ENCODE results near the gene IKZF2.
"Not testable (repeated sequence)": the region's sequence is repeated elsewhere in the genome, so short reads cannot be mapped to it uniquely, and the experiment has no call there.

IKZF2 gene

DNA sequence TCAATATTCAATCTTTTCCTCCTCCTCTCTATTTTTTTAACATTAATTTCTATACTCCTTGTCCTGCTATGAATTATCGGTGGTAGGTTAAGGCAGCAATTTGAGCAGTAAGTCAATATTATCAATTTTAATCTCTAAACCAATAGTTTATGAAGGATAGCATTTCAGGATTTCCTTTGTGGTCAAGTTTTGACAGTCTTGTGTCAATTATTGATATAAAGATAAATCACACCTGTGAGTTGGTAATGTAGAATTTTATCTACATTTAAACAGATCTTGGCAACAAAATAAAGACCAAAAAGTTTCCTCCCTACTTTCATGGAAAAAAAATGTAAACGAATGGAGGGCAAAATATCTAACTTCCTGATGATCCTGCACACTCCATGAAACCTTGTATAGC lies 87.3 kb downstream of the IKZF2 start:
- in situ Hi-C loops (cut with MboI; ENCODE audit: low sequenced_read_pairs) = no loop called here

DNA sequence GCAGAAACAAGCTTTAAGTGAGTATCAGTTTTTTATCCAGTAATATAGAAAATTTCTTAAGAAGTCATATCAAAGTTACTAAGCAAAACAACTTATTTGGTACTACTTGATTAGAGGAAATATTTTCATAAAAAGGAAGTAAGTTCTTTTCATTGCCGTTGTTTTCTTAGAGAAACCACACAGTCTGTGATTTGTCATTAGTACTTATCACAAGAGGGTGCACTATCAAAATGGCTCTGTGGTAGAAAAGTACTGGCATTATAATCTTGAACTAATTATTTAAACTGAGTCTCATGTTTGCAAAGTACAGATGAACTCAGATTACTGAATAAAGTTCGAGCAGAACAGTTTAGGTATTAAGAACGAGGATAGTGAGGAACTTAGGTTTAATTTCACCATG lies 93.4 kb downstream of the IKZF2 start:
- in situ Hi-C loops (cut with MboI; ENCODE audit: low sequenced_read_pairs) = no loop called here

DNA sequence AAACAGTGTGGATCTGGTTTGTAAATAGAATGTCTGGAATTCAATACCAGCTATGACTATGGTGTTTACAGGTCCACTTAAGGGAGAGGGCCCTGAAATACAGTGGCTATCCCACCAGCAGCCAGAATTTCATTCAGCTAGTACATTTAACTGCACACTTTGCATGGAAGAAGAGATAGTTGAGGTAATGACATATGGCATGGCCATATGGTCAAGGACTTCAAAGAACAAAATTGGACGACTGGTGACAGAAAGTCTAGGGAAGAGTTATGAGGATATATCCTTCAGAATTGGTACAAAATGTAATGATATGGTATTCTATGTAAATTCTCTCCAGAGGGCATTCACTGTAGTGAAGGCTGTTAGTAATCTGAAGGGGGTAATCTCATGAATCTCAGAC lies 105.0 kb downstream of the IKZF2 start:
- in situ Hi-C loops (cut with MboI; ENCODE audit: low sequenced_read_pairs) = no loop called here

DNA sequence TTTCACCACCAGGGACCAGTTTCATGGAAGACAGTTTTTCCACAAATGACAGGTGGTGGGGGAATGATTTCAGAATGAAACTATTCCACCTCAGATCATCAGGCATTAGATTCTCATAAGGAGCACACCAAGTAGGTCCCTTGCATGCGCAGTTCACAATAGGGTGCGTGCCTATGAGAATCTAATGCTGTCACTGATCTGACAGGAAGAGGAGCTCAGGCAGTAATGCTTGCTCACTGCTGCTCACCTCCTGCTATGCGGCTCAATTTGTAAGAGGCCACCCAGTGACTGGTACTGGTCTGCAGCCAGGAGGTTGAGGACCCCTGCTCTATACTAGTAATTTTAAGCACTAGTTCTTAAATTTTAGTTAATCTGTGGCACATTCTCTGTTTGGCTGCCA lies 107.8 kb downstream of the IKZF2 start:
- in situ Hi-C loops (cut with MboI; ENCODE audit: low sequenced_read_pairs) = no loop called here

DNA sequence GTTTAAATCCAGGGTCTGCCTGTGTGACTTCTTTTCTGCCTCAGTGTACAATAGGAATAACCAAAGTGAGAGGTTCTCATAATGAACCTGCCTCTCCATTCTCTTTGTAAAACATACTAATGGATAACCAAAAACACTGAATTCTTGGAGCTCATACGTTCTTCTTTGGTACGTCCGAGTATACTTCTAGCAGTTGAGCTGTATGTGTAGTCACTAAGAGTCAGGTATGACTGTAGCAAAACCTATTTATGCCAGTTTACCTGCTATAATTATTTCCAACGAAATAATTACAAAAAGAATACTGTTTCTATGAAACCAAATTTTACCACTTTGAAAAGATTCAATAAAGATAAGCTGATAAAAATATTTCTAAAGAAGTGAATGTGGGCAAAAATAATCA lies 109.2 kb downstream of the IKZF2 start:
- in situ Hi-C loops (cut with MboI; ENCODE audit: low sequenced_read_pairs) = no loop called here

DNA sequence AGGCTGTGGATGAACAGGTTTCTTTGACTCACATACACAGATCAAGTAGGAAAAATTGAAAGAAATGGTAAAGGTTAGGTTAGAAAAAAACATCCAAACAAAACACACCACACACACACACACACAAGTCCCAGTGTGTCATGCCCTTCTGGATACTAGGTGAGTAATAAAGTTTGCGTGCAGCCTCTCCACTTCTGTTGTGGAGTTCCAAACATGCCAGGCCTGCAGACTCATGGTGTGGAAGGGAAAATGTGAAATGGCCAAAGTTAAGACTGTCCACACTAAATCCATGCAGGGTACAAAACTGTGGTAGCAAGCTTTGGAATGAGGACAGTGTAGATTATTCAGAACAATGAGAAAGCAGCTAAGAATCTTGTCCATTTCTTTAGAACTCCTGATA lies 114.6 kb downstream of the IKZF2 start:
- in situ Hi-C loops (cut with MboI; ENCODE audit: low sequenced_read_pairs) = no loop called here

DNA sequence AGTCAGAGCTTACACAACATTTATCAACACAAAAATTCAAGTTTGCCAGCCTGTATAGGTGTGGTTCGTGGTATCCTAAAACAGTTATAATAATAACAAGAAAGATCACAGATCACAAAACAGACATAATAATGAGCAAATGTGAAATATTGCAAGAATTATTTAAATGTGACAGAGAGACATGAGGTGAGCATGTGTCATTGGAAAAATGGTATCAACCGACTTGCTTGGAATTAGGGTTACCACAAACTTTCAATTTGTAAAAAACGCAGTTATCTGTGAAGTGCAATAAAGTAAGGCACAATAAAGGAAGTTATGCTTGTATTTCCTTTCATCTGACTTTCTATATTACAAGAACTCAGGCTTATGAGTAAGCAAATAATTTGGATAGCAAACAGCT lies 116.8 kb downstream of the IKZF2 start:
- in situ Hi-C loops (cut with MboI; ENCODE audit: low sequenced_read_pairs) = no loop called here

DNA sequence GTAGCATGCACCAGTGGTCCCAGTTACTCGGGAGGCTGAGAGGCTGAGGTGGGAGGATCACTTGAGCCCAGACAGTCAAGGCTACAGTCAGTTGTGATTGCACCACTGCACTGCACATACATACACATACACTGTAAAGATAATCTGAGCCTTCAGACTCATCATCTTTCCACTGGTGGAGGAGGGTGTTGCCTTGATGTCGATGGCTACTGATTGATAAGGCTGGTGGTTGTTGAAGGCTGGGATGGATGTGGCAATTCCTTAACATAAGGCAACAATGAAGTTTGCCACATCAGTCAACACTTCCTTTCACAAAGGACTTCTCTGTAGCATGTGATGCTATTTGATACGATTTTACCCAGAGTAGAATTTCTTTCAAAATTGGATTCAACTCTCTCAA lies 118.8 kb downstream of the IKZF2 start:
- in situ Hi-C loops (cut with MboI; ENCODE audit: low sequenced_read_pairs) = no loop called here

DNA sequence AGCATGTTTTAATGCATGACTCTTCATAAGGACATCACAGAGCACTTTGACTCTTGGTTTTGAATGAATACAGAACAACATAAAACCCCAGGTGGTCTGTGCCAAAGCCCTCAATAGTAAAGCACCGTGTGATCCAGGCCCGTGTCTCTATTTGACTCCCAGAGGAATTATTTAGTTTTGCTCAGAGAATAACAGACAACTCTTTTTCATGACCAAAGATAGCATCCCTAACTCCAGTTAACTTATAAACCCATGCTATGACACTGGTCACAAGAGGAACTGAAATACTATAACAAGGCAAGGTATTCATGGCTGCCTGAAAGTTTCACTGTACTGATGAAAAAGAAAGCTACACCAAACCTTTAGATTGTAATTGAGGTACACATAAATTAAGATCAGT lies 128.4 kb downstream of the IKZF2 start:
- in situ Hi-C loops (cut with MboI; ENCODE audit: low sequenced_read_pairs) = no loop called here

DNA sequence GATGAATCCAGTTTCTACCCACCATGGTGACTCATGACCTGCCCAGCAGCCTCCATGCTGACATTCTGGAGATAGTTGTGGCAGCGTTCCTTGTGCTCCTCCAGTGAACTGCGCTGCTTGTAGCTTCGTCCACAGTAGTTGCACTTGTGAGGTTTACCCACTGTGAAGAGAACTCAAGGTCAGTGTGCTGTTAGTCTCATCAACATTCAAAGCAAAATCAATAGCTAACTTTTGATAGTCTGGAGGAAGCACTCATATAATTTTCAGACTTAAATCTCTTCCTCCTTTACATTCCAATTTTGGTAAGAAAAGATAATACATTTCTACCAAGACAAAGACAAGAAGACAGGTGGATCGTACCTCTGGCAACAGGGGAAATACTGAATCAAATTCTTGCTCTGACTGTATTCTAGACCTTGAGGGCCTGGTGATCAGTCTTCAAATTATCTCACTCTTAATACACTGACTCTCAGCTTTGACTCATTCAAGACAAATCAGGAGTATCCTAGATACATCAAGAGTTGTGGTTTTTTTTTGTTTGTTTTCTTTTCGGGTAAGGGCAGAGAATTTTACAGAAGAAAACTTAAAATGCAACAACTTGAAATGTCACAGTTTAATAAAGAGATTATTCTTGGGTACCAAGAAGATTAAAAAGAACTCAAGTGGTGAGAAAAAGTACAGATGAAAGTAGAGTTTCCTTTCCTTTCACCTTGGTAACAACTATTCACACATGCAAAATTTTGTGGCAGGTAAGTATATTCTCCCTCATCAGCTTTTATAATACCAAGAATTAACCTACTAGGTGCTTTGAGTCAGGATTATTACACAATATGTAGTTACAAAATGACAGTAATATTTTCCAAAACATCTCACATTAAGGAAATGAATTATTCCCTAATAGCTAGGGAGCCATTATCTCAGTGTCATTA lies 129.2 kb downstream of the IKZF2 start:
- in situ Hi-C loops (cut with MboI; ENCODE audit: low sequenced_read_pairs) = no loop called here

DNA sequence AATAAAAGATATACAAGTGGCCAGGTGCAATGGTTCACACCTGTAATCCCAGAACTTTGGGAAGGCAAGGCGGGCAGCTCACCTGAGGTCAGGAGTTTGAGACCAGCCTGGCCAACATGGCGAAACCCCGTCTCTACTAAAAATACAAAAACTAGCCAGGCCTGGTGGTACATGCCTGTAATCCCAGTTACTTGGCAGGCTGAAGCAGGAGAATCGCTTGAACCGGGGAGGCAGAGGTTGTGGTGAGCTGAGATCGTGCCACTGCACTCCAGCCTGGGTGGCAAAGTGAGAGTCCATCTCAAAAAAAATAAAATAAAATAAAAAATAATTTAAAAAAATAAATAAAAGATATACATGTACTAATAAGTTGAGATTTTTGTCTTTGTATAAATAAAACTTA lies 130.5 kb downstream of the IKZF2 start:
- in situ Hi-C loops (cut with MboI; ENCODE audit: low sequenced_read_pairs) = not testable (repeated sequence)

DNA sequence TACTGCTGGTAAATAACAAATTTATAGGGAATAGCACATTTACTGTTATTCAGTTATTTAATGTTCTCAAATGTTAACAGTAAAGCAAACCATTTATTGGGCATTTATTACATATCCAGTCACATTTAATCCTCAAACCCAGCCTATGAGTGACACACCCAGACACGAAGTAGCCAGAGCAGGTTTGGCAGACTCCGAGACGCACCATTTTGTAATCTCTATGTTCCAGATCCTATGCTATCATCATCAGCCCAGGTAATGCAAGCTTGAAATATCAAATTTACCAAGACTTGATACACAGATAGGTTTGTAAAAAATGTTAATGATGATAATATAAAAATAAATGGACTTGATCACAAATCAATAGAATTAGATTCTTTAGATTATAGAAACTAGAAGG lies 131.1 kb downstream of the IKZF2 start:
- in situ Hi-C loops (cut with MboI; ENCODE audit: low sequenced_read_pairs) = no loop called here

DNA sequence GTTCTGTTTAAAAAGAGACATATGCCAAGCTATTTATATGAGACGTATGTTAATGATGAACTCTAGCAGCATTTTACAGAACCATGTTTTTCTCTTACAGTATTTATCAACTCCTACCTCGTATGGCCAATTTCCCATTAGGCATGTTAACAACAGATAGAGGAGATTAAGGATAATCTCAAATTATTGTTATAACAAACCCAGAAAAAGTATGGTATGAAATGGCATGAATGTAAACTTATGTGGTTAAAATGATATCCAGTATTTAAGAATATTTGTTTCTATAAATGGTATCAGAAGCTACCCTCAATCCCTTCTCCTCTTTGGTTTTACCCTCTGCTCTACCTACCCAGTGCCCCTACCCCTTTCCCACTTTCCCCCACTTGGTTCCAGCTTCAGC lies 132.0 kb downstream of the IKZF2 start:
- in situ Hi-C loops (cut with MboI; ENCODE audit: low sequenced_read_pairs) = no loop called here

DNA sequence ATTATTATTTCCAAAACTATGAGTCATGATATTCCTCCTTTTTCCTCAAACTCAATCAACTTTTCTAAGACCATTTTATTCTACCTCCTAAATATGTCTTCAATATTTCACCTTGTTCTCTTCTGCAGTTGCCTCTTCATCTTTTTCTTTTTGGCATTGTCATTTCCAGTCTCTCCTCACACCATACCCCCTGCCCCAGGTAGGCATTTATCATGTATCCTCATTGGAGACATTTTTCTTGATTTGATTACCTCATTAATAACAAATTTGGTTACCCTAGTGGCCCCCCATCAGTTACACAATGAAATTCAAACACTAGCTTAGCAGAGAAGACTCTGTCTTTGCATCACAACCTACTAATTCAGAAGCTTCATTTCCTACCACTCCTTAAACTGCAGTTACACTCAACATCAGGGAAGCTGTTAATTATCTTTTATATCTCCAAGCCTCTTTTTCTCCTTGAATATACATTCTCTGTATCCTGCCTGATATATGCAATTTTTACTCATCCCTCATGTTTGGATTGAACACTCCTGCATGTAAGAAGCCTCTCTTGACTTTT lies 133.0 kb downstream of the IKZF2 start:
- in situ Hi-C loops (cut with MboI; ENCODE audit: low sequenced_read_pairs) = no loop called here

DNA sequence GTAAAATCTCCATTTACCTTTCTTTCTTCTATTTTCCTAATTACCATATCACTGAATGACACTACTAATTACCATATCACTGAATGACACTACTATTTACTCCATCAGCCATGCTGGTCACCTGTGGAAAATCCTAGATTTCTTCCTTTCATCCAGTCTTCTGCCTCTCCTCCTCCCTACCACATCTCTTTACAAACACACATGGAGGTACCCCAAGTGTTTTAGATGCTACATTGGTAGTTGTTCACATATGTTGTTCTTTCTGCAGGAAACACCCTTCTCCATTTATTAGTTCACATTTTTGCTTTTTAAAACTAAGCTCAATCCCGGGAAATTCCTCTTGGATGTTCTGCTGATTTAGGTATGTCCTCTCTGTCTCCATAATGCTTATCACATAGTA lies 134.0 kb downstream of the IKZF2 start:
- in situ Hi-C loops (cut with MboI; ENCODE audit: low sequenced_read_pairs) = no loop called here

DNA sequence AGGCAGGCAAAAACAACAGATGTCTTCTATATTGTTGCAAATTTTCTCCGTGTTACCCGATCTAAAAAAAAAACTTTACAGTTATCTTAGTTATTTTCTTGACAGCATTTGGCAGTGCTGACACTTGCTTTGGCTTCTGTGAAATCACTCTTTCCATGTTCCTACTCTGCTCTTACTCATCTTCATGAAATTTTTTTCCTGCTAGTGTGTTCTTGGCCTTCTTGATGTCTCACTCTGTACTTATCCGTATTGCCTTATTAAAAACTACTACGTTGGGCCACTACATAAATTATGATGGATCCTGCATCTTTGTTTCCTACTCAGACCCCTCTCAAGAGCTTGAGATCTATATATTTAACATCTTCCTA lies 134.4 kb downstream of the IKZF2 start:
- in situ Hi-C loops (cut with MboI; ENCODE audit: low sequenced_read_pairs) = no loop called here

DNA sequence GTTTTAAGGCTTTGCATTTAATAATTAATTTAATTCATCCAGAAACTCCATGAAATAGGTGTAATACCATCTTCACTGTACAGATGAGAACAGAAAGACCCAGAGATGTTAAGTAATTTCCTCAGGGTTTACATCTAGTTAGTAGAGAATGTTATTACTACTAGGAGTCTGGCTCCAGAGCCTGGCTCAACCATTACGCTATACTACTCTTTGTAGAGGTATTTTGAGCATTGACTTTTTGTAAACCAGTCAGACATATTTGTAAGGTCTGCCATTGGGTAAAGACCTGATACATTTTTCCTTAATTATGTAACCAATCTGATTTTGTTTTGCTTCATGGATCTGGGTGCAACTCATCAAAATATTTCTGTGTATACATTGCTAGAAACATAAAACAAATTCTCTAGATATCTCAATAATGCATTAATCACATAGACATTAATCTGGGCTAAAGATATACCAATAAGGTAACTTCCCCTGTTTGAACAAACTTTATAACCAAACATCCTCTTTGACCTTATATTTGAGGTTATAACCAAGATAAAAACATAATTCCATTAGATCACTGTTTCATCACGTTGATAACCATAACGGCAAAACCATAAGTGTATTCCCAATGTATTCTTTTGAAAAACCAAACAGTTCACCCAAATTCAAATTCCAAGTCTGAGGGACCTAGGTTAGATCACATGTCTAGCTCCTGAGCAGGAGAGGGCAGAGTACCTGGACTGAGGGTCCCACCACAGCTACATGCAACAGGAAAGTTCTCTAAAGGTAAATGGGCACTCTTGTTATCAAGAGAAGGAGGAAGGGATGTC lies 135.0 kb downstream of the IKZF2 start:
- in situ Hi-C loops (cut with MboI; ENCODE audit: low sequenced_read_pairs) = no loop called here

DNA sequence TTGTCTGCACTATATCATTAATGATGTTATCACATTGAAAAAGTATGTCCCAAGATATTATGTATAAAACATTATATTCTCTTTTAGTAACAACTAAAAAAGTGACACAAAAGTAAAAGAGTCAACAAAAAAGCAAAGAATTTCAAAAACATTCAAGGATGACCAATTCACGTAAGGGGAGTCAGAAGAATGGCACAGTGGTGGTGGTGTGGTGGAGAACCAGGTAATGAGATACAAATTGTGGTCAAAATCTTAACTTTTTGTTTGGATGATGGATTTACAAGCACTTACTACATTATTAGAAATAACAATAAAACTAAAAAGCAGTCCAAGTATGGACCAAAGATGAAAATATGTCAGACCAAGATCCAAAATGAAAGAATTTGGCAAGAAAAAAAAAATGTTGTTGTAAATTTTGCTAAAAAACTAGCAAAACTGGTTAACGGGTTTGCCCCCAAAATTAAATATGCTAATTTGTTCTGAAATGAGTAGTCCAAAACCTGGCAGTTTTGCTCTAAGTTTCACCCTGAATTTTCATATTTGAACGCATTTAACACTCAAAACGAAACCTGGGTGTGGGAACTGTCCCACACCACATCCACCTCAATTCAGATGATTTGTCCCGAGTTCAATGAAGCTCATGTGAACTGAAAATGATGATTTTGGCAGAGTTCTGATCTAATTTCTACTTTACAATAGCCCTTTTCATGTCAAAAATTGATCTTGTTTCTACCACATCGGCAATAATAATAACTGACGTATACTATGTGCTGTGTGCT lies 135.8 kb downstream of the IKZF2 start:
- in situ Hi-C loops (cut with MboI; ENCODE audit: low sequenced_read_pairs) = no loop called here

DNA sequence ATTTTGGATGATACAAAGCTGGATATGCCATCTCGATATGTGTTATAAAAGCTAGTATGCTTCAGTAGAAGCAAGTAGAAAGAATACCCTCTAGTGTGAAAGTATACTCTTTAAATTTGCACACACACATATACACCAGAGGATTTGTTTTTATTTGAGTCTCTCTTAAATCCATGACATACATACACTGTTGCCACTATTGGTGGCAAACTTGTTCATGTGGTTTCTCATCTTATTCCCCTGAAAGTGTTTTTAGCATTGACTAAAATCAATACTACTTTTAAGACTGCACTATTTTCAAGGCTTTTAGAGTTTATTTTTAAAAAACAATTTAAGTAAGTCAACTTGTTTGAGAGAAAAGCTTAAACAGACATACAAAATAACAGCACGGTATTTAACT lies 137.4 kb downstream of the IKZF2 start:
- in situ Hi-C loops (cut with MboI; ENCODE audit: low sequenced_read_pairs) = no loop called here

DNA sequence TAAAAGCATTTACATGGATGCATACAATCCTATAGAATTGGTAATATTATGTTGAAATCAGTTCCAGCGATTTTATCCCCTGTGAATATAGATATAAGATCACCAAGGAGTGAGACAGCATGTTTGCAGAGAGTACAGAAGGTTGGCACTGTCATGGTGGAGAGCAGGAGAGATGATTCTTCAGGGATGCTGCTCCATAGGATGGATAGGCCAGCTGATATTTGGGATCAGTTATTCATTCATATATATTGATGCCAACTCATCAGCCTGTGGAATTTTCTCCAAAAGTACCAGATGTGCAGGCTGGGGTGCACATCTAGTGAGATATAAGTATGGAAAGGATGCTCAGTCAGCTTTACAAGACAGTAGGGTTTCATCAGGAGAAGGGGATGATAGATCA lies 139.9 kb downstream of the IKZF2 start:
- in situ Hi-C loops (cut with MboI; ENCODE audit: low sequenced_read_pairs) = no loop called here

DNA sequence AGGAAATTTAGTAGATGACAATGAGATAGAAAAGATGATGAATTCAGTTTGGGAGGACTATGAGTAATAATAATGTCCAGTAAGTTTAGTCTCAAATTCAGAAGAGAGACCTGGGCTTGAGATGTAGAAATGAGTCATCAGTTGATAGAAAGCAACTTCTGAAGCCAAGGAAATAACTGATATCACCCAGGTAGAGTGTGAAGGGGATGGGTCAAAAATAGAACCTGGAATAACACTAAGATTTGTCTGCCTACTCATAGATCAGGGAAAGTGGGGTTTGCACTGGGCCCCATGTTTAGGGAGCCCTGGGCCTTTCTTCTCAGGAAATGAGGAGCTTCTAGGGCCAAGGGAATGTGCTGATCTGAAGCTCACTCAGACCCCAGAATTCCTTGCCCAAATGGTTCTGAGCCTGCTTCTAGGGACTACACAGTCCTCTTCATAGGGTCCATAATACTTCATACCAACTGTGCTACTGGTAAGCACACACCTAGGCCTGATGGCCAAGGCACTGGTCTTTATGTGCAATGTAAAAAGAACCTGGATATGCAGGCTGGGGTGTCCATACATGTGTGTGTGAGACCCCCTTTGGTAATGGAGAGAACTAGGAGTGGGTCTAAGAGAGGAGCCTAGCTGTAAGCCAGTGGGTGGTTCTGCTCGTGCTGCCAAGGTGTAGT lies 141.2 kb downstream of the IKZF2 start:
- in situ Hi-C loops (cut with MboI; ENCODE audit: low sequenced_read_pairs) = no loop called here

All from HL-60/S4 treated with retinoic acid at 250 ng/mL for 4 days and 3 days (cell line).